GM10248 (cell line): ENCODE data around the gene SYNRG.

Source experiments
- CTCF ChIA-PET: fragments of 300-600 bp; sonication (Branson Sonifier 250); formaldehyde crosslinking; extraction: SDS; loops from one replicate; lab custom pipeline; 2021; ENCODE audit warnings: antibody characterized with exemption; lab: Yijun Ruan, JAX
- POLR2A ChIA-PET: fragments of 350-650 bp; sonication (Branson Sonifier 250); formaldehyde crosslinking; extraction: SDS; loops from one replicate; lab custom pipeline; 2020; ENCODE audit warnings: antibody characterized with exemption; lab: Yijun Ruan, JAX
- DNase-seq: peaks from one replicate; pipeline ENCODE4 v3.0.0; 2012; ENCODE audit errors: extremely low spot score
- TF ChIP-seq, protein P1 (sequence below): IDR thresholded peaks from 2 replicates; pipeline ENCODE4 v1.5.1; 2012; ENCODE audit warnings: mild to moderate bottlenecking, low read depth; ENCODE audit errors: extremely low read depth, missing control alignments, control extremely low read depth

The SYNRG gene

DNA sequence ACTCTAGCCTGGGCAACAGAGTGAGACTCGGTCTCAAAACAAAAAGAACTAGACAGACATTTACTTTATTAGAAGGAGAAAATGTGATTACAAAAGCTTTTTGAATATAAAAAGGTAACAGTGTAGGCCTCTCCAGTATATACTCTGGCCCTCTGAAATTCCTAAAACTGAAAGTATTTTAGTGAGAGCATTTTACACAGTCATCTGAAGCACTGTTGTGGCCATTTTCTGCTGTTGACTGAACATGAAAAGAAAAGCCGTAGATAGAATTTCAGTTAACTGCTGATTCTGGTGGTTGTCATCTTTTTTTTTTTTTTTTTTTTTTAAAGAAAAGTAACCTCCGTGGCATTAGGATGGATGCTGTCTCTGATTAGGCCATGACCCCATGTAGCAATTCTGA lies 103.9 kb downstream of the SYNRG start:
- DNase-seq = no peak

DNA sequence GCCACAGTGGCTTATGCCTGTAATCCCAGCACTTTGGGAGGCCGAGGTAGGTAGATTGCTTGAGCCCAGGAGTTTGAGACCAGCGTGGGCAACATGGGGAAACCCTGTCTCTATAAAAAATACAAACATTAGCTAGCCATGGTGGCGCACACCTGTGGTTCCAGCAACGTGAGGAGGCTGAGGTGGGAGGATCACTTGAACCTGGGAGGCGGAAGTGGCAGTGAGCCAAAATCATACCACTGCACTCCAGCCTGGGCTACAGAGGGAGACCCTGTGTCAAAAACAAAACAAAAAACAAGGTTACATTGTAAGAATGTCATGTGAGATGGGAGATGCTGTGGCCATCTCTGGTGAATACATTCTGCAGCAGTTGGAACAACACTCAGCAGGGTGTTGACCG lies 106.1 kb downstream of the SYNRG start:
- no peak for DNase-seq
- TF ChIP-seq, protein P1, sequence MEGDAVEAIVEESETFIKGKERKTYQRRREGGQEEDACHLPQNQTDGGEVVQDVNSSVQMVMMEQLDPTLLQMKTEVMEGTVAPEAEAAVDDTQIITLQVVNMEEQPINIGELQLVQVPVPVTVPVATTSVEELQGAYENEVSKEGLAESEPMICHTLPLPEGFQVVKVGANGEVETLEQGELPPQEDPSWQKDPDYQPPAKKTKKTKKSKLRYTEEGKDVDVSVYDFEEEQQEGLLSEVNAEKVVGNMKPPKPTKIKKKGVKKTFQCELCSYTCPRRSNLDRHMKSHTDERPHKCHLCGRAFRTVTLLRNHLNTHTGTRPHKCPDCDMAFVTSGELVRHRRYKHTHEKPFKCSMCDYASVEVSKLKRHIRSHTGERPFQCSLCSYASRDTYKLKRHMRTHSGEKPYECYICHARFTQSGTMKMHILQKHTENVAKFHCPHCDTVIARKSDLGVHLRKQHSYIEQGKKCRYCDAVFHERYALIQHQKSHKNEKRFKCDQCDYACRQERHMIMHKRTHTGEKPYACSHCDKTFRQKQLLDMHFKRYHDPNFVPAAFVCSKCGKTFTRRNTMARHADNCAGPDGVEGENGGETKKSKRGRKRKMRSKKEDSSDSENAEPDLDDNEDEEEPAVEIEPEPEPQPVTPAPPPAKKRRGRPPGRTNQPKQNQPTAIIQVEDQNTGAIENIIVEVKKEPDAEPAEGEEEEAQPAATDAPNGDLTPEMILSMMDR = no peak
- CTCF ChIA-PET = interaction anchor here (1.3 to 1.4 kb wide), 2 partner anchors 11 to 16 kb away, joined by 3 to 4 read pairs; no protein-coding TSS in a partner anchor
- POLR2A ChIA-PET = interaction anchor here (0.8 kb wide), 1 partner anchor 12 kb away, joined by 3 read pairs; no protein-coding TSS in a partner anchor

More for the DNA sequence above, 103.9 kb downstream of the SYNRG start:
- TF ChIP-seq, protein P1 = no peak
- ChIA-PET CTCF (interaction anchor here (0.6 kb wide), 1 partner anchor 66 kb away, joined by 3 read pairs; no protein-coding TSS in a partner anchor), POLR2A (no interaction called here)

DNA sequence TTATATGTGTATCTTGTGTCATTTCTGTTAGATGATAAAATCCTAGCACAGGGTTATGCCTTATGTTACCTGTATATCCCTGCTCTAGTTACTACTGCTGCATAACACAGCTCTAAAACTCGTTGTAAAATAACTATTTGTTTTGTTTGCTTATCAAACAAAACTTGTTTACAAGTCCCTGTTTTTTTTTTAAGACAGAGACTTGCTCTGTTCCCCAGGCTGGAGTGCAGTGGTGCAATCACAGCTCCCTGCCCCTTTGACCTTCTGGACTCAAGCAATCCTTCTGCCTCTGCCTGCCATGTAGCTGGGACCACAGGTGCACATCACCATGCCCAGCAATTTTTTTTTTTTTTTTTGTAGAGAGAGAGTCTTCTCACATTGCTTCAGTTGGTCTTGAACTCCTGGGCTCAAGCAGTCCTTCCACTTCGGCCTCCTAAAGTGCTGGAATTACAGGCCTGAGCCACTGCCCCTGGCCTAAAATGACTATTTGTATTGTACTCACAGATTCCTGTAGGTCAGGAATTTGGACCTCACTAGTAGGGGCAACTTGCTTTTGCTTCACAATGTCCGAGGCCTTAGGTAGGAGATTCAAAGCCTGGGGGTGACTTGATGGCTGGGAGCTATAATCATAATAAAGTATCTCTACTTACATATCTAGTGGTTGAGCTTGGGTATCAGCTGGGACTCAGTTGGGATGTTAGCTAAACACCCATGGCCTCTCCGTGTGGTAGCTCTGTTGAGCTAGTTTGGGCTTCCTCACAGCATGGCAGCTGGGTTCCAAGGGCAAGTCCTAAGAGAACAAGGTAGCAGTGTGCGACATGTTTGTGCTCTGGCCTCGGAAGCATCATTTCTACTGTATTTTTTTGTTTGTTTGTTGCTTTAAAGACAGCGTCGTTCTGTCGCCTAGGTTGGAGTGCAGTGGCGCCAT lies 106.9 kb downstream of the SYNRG start:
- TF ChIP-seq, protein P1 = no peak
- DNase-seq = no peak
- CTCF ChIA-PET = interaction anchor here (1.3 to 1.4 kb wide), 4 partner anchors 9 to 17 kb away, joined by 3 to 4 read pairs (median 3); no protein-coding TSS in a partner anchor
- POLR2A ChIA-PET = interaction anchor here (0.8 kb wide), 1 partner anchor 11 kb away, joined by 3 read pairs; no protein-coding TSS in a partner anchor

DNA sequence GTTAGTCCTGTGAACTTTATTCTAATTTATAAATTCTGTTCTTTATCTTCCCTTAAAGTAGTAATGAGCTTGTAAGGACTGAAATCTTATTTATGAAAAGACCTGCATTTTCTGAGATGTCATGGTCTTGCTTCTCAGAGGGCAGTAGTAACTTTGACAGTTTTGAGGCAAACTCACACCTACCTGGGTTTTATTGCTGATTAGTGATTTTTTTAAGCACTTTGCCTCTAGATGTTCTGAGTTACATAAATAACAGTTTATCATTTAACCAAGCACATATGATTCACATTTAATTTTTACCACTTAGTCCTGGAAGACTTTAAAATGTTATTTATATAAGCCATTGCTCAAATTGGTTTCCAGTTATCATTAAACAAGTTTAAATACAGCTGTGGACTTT lies 108.8 kb downstream of the SYNRG start:
- ChIA-PET CTCF (interaction anchor here (1.3 kb wide), 1 partner anchor 14 kb away, joined by 3 read pairs; no protein-coding TSS in a partner anchor), POLR2A (no interaction called here)
- TF ChIP-seq, protein P1 = no peak
- no peak for DNase-seq

DNA sequence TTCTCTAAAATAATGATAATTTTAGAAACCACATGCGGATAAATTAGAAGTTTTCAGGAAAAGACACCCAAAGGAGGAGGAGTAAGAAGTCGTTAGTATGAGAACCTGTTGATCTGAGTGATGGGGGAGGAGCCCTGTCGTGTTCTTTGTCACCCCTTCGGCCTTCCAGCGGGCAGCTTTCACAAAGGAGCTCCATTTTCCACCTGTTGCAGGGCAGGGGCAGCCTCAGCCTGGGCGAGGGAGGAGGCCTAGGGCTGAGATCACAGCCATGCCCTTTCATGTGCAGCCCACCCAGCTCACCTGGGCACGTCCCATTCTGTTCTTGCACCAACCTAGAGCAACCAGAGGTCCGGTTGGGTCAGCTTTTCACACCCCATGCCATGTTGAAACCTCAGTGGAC lies 114.2 kb downstream of the SYNRG start:
- ChIA-PET POLR2A (no interaction called here), CTCF (interaction anchor here (0.6 to 1.2 kb wide), 5 partner anchors 13 to 91 kb away, joined by 3 to 5 read pairs (median 3); no protein-coding TSS in a partner anchor)
- no peak for DNase-seq
- TF ChIP-seq, protein P1 = no peak

DNA sequence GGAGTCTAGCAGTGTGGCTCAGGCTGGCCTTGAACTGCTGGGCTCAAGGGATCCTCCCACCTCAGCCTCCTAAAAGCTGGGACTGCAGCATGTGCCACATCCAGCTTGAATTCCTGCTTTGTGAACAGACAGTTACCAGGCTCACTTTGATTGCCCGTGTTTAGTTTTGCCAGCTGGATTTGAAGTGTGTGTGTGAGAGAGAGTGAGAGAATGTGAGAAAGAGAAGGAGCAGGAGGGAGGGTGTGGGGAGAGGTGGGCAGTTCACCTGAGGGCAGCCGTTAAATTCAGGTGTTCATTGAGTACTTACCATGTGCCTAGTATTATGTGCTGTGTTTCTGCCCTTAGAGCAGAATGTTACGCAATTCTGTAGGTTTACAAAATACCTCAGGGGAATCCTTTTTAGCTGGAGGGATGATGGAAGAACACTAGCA lies 114.8 kb downstream of the SYNRG start:
- TF ChIP-seq, protein P1 = no peak
- ChIA-PET CTCF (interaction anchor here (0.6 to 1.2 kb wide), 5 partner anchors 13 to 90 kb away, joined by 3 to 5 read pairs (median 3); no protein-coding TSS in a partner anchor), POLR2A (no interaction called here)
- DNase-seq = no peak
